Measurements from ENCODE around the gene ADGRV1. TPM values are rescaled to one million over a fixed set of nuclear protein-coding genes. Genes with fewer than 3 reads are reported as not detected.
"Not testable (repeated sequence)": the region's sequence is repeated elsewhere in the genome, so short reads cannot be mapped to it uniquely, and the experiment has no call there.

ADGRV1 gene
- total RNA-seq, 5 donors from 2014 or later (not counting 1 experiment from before 2014, with no cell fraction given), result 0.68 to 1.6 (median 1.2) TPM; not detected in 1

GRCh38 chr5:90579905-90580304, 21.3 kb downstream of the ADGRV1 start:
- H3K4me1 ChIP-seq (ENCODE audit: control insufficient read depth in 1 of 2, extremely low read depth in 1 of 2, insufficient read depth in 2 of 2, low read length in 2 of 2); DNase-seq; ATAC-seq (replicated peaks in 1 of 4); H3K4me3 Mint-ChIP-seq; H3K4me1 Mint-ChIP-seq; H3K36me3 Mint-ChIP-seq; H3K27me3 ChIP-seq (replicated peaks in 1 of 2; ENCODE audit: control insufficient read depth in 2 of 2, extremely low read depth in 1 of 2, insufficient read depth in 2 of 2, low read length in 1 of 2); H3K9me3 ChIP-seq; H3K27ac ChIP-seq (ENCODE audit: low read length); H3K4me3 ChIP-seq (ENCODE audit: control insufficient read depth in 1 of 2, extremely low read depth in 1 of 2, low read length in 1 of 2); CTCF ChIA-PET; H3K36me3 ChIP-seq (ENCODE audit: control insufficient read depth in 2 of 2, extremely low read depth in 1 of 2, insufficient read depth in 1 of 2, low read length in 1 of 2); H3K27ac Mint-ChIP-seq; POLR2A ChIA-PET: not testable (repeated sequence)
- H3K9me3 Mint-ChIP-seq, result peaks cover 0 to 16% (median 9%) of the 10 kb centered on the region in 3 donors
- WGBS (ENCODE audit: insufficient coverage), result no CpG with 5 or more reads among the region's 2 CpGs
- peaks cover 24 to 30% of the 10 kb centered on the region in 2 donors for H3K27me3 Mint-ChIP-seq

GRCh38 chr5:90581956-90582355, 23.4 kb downstream of the ADGRV1 start:
- H3K36me3 ChIP-seq (ENCODE audit: control insufficient read depth in 2 of 2, extremely low read depth in 1 of 2, insufficient read depth in 1 of 2, low read length in 1 of 2), result no peaks in the 10 kb centered on the region
- Mint-ChIP-seq H3K27me3 (peaks cover 27 to 33% of the 10 kb centered on the region in 2 donors), H3K27ac (no peak overlapping the region), H3K36me3 (no peaks in the 10 kb centered on the region), H3K4me1 (no peaks in the 10 kb centered on the region), H3K9me3 (peaks cover 0 to 16% (median 9%) of the 10 kb centered on the region in 3 donors), H3K4me3 (no peak overlapping the region)
- CTCF ChIA-PET, result no interaction called here
- no peaks in the 10 kb centered on the region for H3K9me3 ChIP-seq
- H3K27ac ChIP-seq (ENCODE audit: low read length), result no peak overlapping the region
- 70% methylated on average over 1 of the region's 2 CpGs for WGBS (ENCODE audit: insufficient coverage)
- peaks cover 0 to 6% of the 10 kb centered on the region in 2 experiments for H3K27me3 ChIP-seq (replicated peaks in 1 of 2; ENCODE audit: control insufficient read depth in 2 of 2, extremely low read depth in 1 of 2, insufficient read depth in 2 of 2, low read length in 1 of 2)
- DNase-seq (no peak), ATAC-seq (replicated peaks in 1 of 4) (no peak)
- POLR2A ChIA-PET, result no interaction called here
- H3K4me3 ChIP-seq (ENCODE audit: control insufficient read depth in 1 of 2, extremely low read depth in 1 of 2, low read length in 1 of 2), result no peak overlapping the region
- H3K4me1 ChIP-seq (ENCODE audit: control insufficient read depth in 1 of 2, extremely low read depth in 1 of 2, insufficient read depth in 2 of 2, low read length in 2 of 2), result no peaks in the 10 kb centered on the region

- POLR2A ChIA-PET, result no interaction called here
- H3K27me3 Mint-ChIP-seq, result peaks cover 26 to 35% of the 10 kb centered on the region in 2 donors
- H3K27ac Mint-ChIP-seq, result no peak overlapping the region
Measured at GRCh38 chr5:90585337-90585986, 26.9 kb downstream of the ADGRV1 start.

GRCh38 chr5:90586469-90586868, 27.9 kb downstream of the ADGRV1 start:
- DNase-seq (no peak), ATAC-seq (replicated peaks in 1 of 4) (no peak)
- H3K27me3 Mint-ChIP-seq, result peaks cover 26 to 31% of the 10 kb centered on the region in 2 donors
- H3K36me3 ChIP-seq (ENCODE audit: control insufficient read depth in 2 of 2, extremely low read depth in 1 of 2, insufficient read depth in 1 of 2, low read length in 1 of 2), result no peaks in the 10 kb centered on the region
- no peak overlapping the region for H3K4me3 ChIP-seq (ENCODE audit: control insufficient read depth in 1 of 2, extremely low read depth in 1 of 2, low read length in 1 of 2)
- H3K9me3 ChIP-seq, result no peaks in the 10 kb centered on the region
- no peak overlapping the region for H3K27ac Mint-ChIP-seq
- H3K4me1 Mint-ChIP-seq, result no peaks in the 10 kb centered on the region
- CTCF ChIA-PET, result no interaction called here
- no peaks in the 10 kb centered on the region for H3K36me3 Mint-ChIP-seq
- H3K4me3 Mint-ChIP-seq, result no peak overlapping the region
- H3K9me3 Mint-ChIP-seq, result no peaks in the 10 kb centered on the region
- no peak overlapping the region for H3K27ac ChIP-seq (ENCODE audit: low read length)
- no CpG with 5 or more reads among the region's 2 CpGs for WGBS (ENCODE audit: insufficient coverage)
- POLR2A ChIA-PET, result no interaction called here
- H3K27me3 ChIP-seq (replicated peaks in 1 of 2; ENCODE audit: control insufficient read depth in 2 of 2, extremely low read depth in 1 of 2, insufficient read depth in 2 of 2, low read length in 1 of 2), result peaks cover 0 to 5% of the 10 kb centered on the region in 2 experiments
- H3K4me1 ChIP-seq (ENCODE audit: control insufficient read depth in 1 of 2, extremely low read depth in 1 of 2, insufficient read depth in 2 of 2, low read length in 2 of 2), result no peaks in the 10 kb centered on the region

More at GRCh38 chr5:90585337-90585986, 26.9 kb downstream of the ADGRV1 start:
- no peak for ATAC-seq (replicated peaks in 1 of 4)
- peaks cover 0 to 6% (median 0%) of the 10 kb centered on the region in 3 donors for H3K9me3 Mint-ChIP-seq
- 58% methylated on average over 2 of the region's 7 CpGs for WGBS (ENCODE audit: insufficient coverage)
- CTCF ChIA-PET, result no interaction called here
- no peak overlapping the region for H3K4me3 Mint-ChIP-seq
- Histone ChIP-seq H3K36me3 (ENCODE audit: control insufficient read depth in 2 of 2, extremely low read depth in 1 of 2, insufficient read depth in 1 of 2, low read length in 1 of 2) (no peaks in the 10 kb centered on the region), H3K4me1 (ENCODE audit: control insufficient read depth in 1 of 2, extremely low read depth in 1 of 2, insufficient read depth in 2 of 2, low read length in 2 of 2) (no peaks in the 10 kb centered on the region), H3K27ac (ENCODE audit: low read length) (no peak overlapping the region), H3K9me3 (no peaks in the 10 kb centered on the region), H3K4me3 (ENCODE audit: control insufficient read depth in 1 of 2, extremely low read depth in 1 of 2, low read length in 1 of 2) (no peak overlapping the region), H3K27me3 (replicated peaks in 1 of 2; ENCODE audit: control insufficient read depth in 2 of 2, extremely low read depth in 1 of 2, insufficient read depth in 2 of 2, low read length in 1 of 2) (peaks cover 0 to 6% of the 10 kb centered on the region in 2 experiments)
- no peak for DNase-seq
- H3K4me1 Mint-ChIP-seq, result no peaks in the 10 kb centered on the region
- H3K36me3 Mint-ChIP-seq, result no peaks in the 10 kb centered on the region

GRCh38 chr5:90590170-90590569, 31.6 kb downstream of the ADGRV1 start:
- ChIA-PET POLR2A (no interaction called here), CTCF (interaction anchor here in 1 of 2 donors (0.8 kb wide), 1 partner anchor 15 kb away, joined by 3 read pairs; no protein-coding TSS in a partner anchor)
- no peaks in the 10 kb centered on the region for H3K4me1 Mint-ChIP-seq
- no peaks in the 10 kb centered on the region for H3K36me3 Mint-ChIP-seq
- Histone ChIP-seq H3K9me3 (no peaks in the 10 kb centered on the region), H3K4me1 (ENCODE audit: control insufficient read depth in 1 of 2, extremely low read depth in 1 of 2, insufficient read depth in 2 of 2, low read length in 2 of 2) (no peaks in the 10 kb centered on the region), H3K4me3 (ENCODE audit: control insufficient read depth in 1 of 2, extremely low read depth in 1 of 2, low read length in 1 of 2) (no peak overlapping the region), H3K27me3 (replicated peaks in 1 of 2; ENCODE audit: control insufficient read depth in 2 of 2, extremely low read depth in 1 of 2, insufficient read depth in 2 of 2, low read length in 1 of 2) (peaks cover 0 to 3% of the 10 kb centered on the region in 2 experiments), H3K27ac (ENCODE audit: low read length) (no peak overlapping the region), H3K36me3 (ENCODE audit: control insufficient read depth in 2 of 2, extremely low read depth in 1 of 2, insufficient read depth in 1 of 2, low read length in 1 of 2) (no peaks in the 10 kb centered on the region)
- DNase-seq (no peak), ATAC-seq (replicated peaks in 1 of 4) (no peak)
- no peaks in the 10 kb centered on the region for H3K9me3 Mint-ChIP-seq
- H3K27ac Mint-ChIP-seq, result no peak overlapping the region
- no CpG with 5 or more reads among the region's 3 CpGs for WGBS (ENCODE audit: insufficient coverage)
- no peak overlapping the region for H3K4me3 Mint-ChIP-seq
- peaks cover 22 to 26% of the 10 kb centered on the region in 2 donors for H3K27me3 Mint-ChIP-seq

- H3K4me1 ChIP-seq (ENCODE audit: control insufficient read depth in 1 of 2, extremely low read depth in 1 of 2, insufficient read depth in 2 of 2, low read length in 2 of 2); POLR2A ChIA-PET; H3K9me3 Mint-ChIP-seq; H3K36me3 Mint-ChIP-seq; ATAC-seq (replicated peaks in 1 of 4); DNase-seq; H3K27me3 ChIP-seq (replicated peaks in 1 of 2; ENCODE audit: control insufficient read depth in 2 of 2, extremely low read depth in 1 of 2, insufficient read depth in 2 of 2, low read length in 1 of 2); H3K4me1 Mint-ChIP-seq; H3K4me3 ChIP-seq (ENCODE audit: control insufficient read depth in 1 of 2, extremely low read depth in 1 of 2, low read length in 1 of 2); H3K9me3 ChIP-seq; H3K4me3 Mint-ChIP-seq; H3K27ac ChIP-seq (ENCODE audit: low read length); CTCF ChIA-PET; H3K27ac Mint-ChIP-seq; H3K36me3 ChIP-seq (ENCODE audit: control insufficient read depth in 2 of 2, extremely low read depth in 1 of 2, insufficient read depth in 1 of 2, low read length in 1 of 2): not testable (repeated sequence)
- H3K27me3 Mint-ChIP-seq, result peaks cover 14 to 18% of the 10 kb centered on the region in 2 donors
- WGBS (ENCODE audit: insufficient coverage), result no CpG with 5 or more reads among the region's 6 CpGs
Measured at GRCh38 chr5:90593083-90593482, 34.5 kb downstream of the ADGRV1 start.
